ENCODE measurements around the gene PPP2R5A. TPM values are rescaled to one million over a fixed set of nuclear protein-coding genes. Genes with fewer than 3 reads are reported as not detected.

Gene PPP2R5A
- total and polyA plus RNA-seq, 2 of the 13 experiments (the other 11 are each of a cell fraction or from before 2014, with no cell fraction given): 22.0 to 31.4 TPM

- TF ChIP-seq SP1 (IDR thresholded peaks at IDR 0.05) (no peak), SP1 (CRISPR knock-in tag; IDR thresholded peaks at IDR 0.05) (no peak), DMAP1 (CRISPR knock-in tag; IDR thresholded peaks at IDR 0.05) (no peak; the same call in none of the 2 replicates), ZNF251 (CRISPR knock-in tag; IDR thresholded peaks at IDR 0.05) (no peak), ZHX1 (CRISPR knock-in tag; IDR thresholded peaks at IDR 0.05; ENCODE audit: low read depth) (no peak), FOXA3 (CRISPR knock-in tag; IDR thresholded peaks at IDR 0.05) (peak; percentile 83), HOXD1 (CRISPR knock-in tag; IDR thresholded peaks at IDR 0.05) (no peak), ZNF687 (CRISPR knock-in tag; IDR thresholded peaks at IDR 0.05) (peak; percentile 34; the same call in 1 of the 2 replicates), ZNF784 (CRISPR knock-in tag; IDR thresholded peaks at IDR 0.05; ENCODE audit: borderline replicate concordance) (no peak), ZNF841 (CRISPR knock-in tag; IDR thresholded peaks at IDR 0.05; ENCODE audit: borderline replicate concordance) (no peak), SMARCE1 (IDR thresholded peaks at IDR 0.05; ENCODE audit: borderline replicate concordance) (no peak), ZNF782 (CRISPR knock-in tag; IDR thresholded peaks at IDR 0.05; ENCODE audit: borderline replicate concordance) (no peak), SYNCRIP (IDR thresholded peaks at IDR 0.05; ENCODE audit: insufficient read depth, low read depth, low read length) (no peak), NFIB (CRISPR knock-in tag; IDR thresholded peaks at IDR 0.05; ENCODE audit: borderline replicate concordance) (no peak), NPAS2 (CRISPR knock-in tag; IDR thresholded peaks at IDR 0.05; ENCODE audit: borderline replicate concordance) (no peak), SATB2 (CRISPR knock-in tag; IDR thresholded peaks at IDR 0.05) (0 out of 2 replicates have a peak, but pooled peaks have one; percentile 32), ZNF335 (CRISPR knock-in tag; IDR thresholded peaks at IDR 0.05) (peak; percentile 74), ZBED4 (CRISPR knock-in tag; IDR thresholded peaks at IDR 0.05; ENCODE audit: borderline replicate concordance) (no peak), ZNF614 (CRISPR knock-in tag; IDR thresholded peaks at IDR 0.05; ENCODE audit: borderline replicate concordance) (no peak)
Observed at GRCh38 chr1:212242288-212242984, 42.8 kb upstream of the PPP2R5A start (continued).

All from HepG2 (cell line).